Activated CD8-positive, alpha-beta memory T cell treated with anti-CD3 and anti-CD28 coated beads, Interleukin-2, amount 50 U/mL, for 4 hours (primary cell): ENCODE measurements around the gene DIP2C.
A peak's percentile ranks its signal among the peaks of the same experiment; 100 is the strongest.

Experiments used
- DNase-seq: peaks from one replicate; pipeline ENCODE4 v3.0.0-alpha.2; 2020

DIP2C gene

DNA sequence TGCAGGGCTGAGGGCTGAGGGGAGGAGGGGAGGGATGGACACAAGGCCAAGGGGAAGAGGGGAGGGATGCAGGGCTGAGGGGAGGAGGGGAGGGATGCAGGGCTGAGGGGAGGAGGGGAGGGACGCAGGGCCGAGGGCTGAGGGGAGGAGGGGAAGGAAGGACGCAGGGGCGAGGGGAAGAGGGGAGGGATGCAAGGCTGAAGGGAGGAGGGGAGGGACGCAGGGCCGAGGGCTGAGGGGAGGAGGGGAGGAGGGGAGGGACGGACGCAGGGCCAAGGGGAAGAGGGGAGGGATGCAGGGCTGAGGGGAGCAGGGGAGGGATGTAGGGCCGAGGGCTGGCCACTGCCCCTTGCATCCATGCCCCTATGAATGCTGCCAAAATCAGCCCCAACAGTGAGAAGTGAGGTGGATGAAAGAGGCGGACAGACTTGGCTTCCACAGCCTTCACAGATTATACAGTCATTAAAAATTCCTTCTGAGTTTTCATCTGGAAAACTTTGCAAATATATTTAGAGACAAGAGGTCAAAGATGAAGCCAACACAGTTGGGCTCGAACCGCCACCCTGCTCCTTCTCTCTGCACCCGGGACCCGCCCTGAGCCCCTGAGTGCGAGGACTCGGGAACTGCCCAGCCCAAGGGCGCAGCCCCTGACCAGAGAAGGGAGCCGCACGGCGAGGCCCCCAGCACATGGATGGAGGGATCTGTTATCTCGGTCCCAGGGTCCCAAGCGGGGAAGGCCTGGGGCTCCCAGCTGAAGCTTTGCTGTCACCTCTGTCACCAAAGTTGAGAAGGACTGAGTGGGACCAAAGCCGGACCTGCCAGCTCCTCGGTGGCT, 65.8 kb downstream of the DIP2C start:
- no peak for DNase-seq

GRCh38 chr10:623014-623413, 66.5 kb downstream of the DIP2C start:
- DNase-seq, result no peak

DNA sequence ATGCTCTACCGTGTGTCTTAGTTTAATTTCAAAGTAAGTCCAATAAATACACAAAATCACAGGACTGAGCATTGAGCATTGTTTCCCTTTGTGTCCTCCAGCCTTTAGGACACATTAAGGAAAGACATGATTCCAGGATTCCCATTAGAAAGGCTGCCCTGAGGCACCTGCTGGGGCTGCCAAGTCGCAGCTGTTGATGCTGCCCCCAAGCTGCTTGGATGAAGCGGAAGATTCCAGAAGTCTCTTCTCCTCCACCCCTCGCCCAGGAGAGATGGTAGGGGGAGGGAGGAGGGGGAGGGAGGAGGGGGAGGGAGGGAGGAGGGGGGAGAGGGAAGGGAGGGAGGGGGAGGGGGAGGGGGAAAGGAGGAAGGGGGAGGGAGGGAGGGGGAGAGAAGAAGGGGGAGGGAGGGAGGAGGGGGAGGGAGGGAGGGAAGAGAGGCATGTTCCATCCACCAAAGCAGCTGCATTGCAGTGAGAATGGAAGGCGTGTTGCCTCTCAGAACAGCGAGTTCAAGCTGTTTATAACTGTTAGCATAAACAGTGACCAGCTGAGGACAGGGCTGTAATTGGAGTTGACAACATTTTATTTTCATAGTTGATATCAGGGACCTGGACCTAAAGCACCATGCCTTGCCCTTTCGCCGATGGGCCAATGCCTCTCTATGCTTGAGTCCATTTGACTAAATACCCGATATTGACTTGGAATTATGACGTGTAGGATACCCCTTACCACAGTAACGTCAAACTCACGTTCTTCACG, 67.3 kb downstream of the DIP2C start:
- no peak for DNase-seq

DNA sequence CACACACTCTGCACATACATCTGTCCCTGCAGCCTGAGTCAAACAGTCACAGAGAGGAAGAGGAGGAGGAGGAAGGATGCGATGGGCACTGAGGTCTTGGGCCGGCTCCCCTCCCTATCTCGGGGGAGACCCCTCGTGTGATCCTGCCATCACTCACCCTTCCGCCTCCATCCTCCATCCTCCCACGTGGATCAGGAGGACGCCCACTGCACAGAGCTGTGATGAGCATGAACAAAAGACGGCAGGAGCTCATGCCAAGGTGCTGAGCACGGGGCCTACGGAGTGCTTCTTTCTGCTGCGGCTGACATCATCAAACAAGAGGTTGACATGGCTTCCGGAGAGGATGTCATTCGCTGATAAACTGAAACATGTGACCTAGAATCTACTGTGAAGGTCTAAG, 68.0 kb downstream of the DIP2C start:
- DNase-seq, result no peak

GRCh38 chr10:620971-621370, 68.5 kb downstream of the DIP2C start:
- DNase-seq, result no peak

DNA sequence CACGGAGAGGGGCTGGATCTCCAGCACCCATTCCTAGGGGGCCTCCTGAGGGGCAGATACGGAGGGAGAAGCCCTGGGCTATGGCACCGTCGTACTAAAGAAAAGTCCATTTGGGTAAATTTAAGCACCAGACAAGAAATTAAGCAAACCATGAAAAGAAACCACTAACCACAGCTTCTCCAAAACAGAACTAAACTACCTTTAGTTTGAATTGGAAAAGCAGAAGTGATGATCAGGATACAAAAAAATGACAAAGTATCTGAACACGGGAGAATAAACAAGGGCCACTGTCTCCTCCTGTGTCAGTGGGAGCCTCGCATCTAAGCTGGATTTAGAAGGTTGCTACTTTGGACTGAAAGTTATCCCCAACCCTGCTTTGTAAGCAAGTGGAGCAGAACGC, 69.1 kb downstream of the DIP2C start:
- no peak for DNase-seq

DNA sequence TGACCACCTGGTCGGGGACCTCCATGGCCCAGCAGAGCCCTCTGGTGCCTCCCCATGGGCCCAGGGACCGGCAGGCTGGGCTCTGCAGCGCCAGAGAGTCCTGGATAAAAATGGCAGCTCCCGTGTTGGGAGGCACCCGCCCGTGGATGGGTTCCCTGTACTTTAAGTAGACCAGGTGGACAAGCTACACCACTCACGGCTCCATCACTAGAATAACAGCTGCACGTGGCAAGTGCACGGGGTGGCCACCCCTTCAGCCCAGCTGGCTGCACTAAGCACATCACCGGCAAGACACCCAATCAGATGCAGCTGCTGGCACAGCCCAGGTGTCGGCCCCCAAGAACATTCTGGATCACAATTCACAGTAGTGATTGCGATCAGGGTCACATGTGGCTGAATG, 69.8 kb downstream of the DIP2C start:
- DNase-seq, result no peak

- no peak for DNase-seq
Measured at GRCh38 chr10:618229-618989, 71.1 kb downstream of the DIP2C start.

DNA sequence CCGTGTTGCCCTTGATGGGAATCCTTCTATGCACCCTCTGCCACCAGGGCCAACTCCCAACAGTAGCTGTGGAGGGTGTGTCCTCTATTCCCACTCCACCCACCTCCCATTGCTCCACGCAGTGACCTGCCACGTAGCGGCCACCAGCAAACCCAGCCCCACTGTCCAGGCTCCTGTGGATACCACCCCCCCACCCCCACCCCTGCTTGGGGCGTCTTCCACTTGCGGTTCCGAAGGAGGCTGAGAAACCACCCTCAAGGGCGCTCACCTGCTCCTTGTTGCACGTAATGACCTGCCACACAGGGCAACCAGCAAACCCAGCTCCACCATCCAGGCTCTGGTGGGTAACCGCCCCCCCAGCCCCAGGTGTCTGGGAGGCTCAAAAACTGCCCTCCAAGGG, 72.0 kb downstream of the DIP2C start:
- no peak for DNase-seq

GRCh38 chr10:615583-616152, 73.8 kb downstream of the DIP2C start:
- no peak for DNase-seq

DNA sequence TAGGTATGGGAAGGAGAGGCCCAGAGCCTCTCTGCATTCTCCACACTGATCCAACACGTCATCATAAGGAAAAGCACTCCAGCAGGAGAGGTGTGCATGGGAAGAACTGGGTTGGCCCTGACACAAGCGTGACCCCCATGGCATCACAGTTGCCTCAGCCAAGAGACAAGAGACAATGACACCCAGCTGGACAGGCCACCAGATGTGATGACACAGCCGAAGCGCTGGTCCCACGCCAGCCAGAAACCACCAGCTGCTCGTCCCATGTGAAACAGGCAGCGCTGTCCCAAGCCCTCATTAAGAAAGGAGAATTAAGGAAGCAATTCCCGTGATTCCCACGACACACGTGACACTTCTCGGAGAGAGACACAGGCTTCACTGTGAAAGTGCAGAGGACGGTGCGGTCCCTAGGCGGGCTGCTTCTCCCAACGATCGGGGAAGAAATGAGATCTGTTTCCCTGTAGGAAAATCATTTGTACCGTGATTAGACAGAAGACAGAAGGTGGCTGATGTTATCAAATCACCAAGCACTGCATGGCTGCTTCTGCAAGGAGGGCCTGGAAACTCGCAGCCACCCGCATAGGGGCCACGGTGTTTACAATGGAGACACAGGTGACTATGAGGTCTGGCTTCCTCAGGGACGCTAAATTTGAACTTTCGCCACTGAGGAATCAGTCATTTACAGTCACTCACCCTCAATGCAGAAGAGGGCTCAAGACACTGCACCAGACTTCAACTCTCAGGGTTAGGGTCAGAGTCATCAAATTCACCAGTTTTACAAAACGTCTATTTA, 74.5 kb downstream of the DIP2C start:
- no peak for DNase-seq

- DNase-seq, result no peak
Measured at GRCh38 chr10:614139-614711, 75.2 kb downstream of the DIP2C start.

GRCh38 chr10:613271-614138, 76.0 kb downstream of the DIP2C start:
- DNase-seq, result no peak

DNA sequence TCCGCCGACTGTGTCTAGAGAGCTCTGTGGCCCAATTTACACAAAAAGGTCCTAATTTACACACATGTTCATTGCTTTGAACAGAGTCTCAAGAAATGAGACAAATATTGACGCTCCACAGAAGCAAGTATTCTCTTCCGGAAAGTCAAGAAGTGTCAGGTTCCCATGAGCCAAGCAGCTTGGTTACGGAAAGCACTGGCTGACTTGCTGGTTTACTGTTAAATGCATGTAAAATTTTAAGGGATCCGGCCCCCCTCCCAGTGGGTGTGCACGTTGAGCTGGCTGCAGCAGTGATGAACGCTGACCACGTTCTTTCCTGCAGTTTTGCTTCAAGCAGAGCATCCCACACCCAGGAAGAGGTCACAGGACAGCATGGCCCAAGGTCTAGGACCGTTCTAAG, 76.8 kb downstream of the DIP2C start:
- no peak for DNase-seq

DNA sequence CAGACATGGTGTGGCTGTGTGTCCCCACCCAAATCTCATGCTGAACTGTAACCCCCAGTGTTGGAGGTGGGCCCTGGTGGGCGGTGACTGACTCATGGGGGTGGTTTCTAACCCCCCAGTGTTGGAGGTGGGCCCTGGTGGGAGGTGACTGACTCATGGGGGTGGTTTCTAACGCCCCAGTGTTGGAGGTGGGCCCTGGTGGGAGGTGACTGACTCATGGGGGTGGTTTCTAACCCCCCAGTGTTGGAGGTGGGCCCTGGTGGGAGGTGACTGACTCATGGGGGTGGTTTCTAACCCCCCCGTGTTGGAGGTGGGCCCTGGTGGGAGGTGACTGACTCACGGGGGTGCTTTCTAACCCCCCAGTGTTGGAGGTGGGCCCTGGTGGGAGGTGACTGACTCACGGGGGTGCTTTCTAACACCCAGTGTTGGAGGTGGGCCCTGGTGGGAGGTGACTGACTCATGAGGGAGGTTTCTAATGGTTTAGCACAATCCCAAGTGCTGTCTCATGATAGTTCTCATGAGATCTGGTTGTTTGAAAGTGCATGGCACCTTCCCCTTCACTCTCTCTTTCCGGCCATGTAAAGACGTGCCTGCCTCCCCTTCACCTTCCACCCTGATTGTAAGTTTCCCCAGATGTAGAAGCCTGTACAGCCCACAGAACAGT, 78.7 kb downstream of the DIP2C start:
- DNase-seq, result peak; percentile 27

- no peak for DNase-seq
Measured at GRCh38 chr10:609868-610545, 79.5 kb downstream of the DIP2C start.

- DNase-seq, result no peak
Measured at GRCh38 chr10:609262-609658, 80.2 kb downstream of the DIP2C start.

DNA sequence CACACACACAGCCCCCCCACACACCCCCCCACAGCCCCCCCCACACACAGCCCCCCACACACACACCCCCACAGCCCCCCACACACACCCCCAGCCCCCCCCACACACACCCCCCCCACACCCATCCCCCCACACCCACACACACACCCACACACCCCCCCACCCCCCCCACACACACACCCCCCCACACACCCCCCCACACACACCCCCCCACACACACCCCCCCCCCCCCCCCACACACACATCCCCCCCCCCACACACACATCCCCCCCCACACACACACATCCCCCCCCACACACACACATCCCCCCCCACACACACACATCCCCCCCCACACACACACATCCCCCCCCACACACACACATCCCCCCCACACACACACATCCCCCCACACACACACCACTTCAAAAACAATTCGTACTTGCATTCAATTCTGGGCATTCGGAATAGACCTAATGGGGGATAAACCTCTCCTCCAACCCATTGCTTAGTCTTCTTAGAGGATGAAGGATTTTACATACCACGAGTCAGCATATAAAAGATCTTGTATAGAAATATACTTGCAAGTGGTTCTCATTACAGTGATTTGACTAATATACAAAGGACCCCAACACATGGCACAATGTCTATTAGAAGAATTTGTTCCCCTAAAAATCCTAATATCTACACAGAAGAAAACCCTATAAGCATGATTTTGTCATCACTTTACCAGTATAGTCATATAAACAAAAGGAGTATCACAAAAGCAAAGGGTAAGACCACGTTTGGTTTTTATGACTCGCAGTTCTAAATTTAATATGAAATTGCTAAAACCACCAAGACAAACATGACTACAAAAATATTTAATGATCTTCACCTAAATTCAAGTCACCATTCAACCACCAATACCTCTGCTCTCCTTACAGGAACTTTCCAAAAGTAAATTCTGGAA, 80.9 kb downstream of the DIP2C start:
- DNase-seq, result no peak
